ENCODE results near the gene FGD2.

FGD2 gene

GRCh38 chr6:37077905-37078296 is 72.4 kb downstream of the FGD2 start:
- TF ChIP-seq CTCF (IDR thresholded peaks at IDR 0.05; ENCODE audit: low read depth, low read length, poor library complexity, severe bottlenecking), result no peak
- TF ChIP-seq EZH2phosphoT487 (IDR thresholded peaks at IDR 0.05; ENCODE audit: borderline replicate concordance, low read length), result no peak
- no peak overlapping the region for H3K27ac ChIP-seq (ENCODE audit: low read depth, low read length)
- no peaks in the 10 kb centered on the region for H3K79me2 ChIP-seq (ENCODE audit: control insufficient read depth, low read length)
- no peak overlapping the region for H3K4me3 ChIP-seq (ENCODE audit: low read length)
- H3K4me1 ChIP-seq (ENCODE audit: control insufficient read depth, low read length), result no peaks in the 10 kb centered on the region
- H3K27me3 ChIP-seq (ENCODE audit: control insufficient read depth, low read length), result peaks cover 11% of the 10 kb centered on the region
- no peaks in the 10 kb centered on the region for H3F3A ChIP-seq (ENCODE audit: control insufficient read depth, insufficient read depth)
- no peaks in the 10 kb centered on the region for H4K20me1 ChIP-seq (ENCODE audit: control insufficient read depth, insufficient read depth, low read depth, low read length)
- no peak overlapping the region for H3K4me2 ChIP-seq (ENCODE audit: low read length)
- H3K9me2 ChIP-seq (replicated peaks; ENCODE audit: control insufficient read depth, low read length), result no peaks in the 10 kb centered on the region
- H3K9me3 ChIP-seq (ENCODE audit: control insufficient read depth, insufficient read depth, low read length), result peaks cover 10% of the 10 kb centered on the region; the same call in 1 of the 2 replicates
- no peaks in the 10 kb centered on the region for H3K36me3 ChIP-seq (ENCODE audit: control insufficient read depth, low read length)
